Brain pericyte (primary cell): ENCODE results near the gene PCF11.

Source experiments
- DNase-seq: peaks from one replicate; pipeline ENCODE4 v3.0.0-alpha.2; 2012; ENCODE audit warnings: low read depth, low spot score

The PCF11 gene

GRCh38 chr11:83151274-83151977 is 5.5 kb upstream of the PCF11 start:
- no peak for DNase-seq

DNA sequence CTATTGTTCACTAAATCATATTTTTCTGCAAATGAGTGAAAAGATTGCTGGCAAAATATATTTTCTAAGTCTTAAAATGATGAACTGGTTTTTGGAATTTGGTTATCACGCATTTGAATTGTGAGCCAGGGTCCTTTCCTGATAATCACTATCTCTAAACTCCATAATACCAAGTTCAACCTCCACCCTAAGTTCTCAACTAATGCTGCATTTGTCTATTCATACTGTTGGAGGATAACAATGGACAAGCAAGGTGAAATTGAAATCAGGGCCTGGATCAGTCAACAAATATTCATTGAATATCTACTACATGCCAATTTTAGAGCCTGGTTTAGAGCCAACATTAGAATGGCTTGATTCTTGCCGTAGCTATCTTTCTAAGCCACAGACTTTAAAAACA is 4.7 kb upstream of the PCF11 start:
- DNase-seq: no peak

DNA sequence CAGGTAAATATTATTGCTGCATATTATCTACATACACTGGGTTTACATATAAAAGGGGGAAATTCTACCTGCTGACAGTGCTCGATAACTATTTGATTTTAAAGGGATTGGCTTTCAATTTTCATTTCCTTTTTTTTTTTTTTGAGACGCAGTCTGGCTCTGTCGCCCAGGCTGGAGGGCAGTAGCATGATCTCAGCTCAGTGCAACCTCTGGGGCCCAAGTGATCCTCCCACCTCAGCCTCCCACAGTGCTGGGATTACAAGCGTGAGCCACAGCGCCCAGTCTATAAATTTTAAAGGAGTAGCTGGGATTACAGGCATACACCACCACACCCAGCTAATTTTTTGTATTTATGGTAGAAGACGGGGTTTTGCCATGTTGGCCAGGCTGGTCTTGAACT is 3.2 kb upstream of the PCF11 start:
- DNase-seq: no peak

DNA sequence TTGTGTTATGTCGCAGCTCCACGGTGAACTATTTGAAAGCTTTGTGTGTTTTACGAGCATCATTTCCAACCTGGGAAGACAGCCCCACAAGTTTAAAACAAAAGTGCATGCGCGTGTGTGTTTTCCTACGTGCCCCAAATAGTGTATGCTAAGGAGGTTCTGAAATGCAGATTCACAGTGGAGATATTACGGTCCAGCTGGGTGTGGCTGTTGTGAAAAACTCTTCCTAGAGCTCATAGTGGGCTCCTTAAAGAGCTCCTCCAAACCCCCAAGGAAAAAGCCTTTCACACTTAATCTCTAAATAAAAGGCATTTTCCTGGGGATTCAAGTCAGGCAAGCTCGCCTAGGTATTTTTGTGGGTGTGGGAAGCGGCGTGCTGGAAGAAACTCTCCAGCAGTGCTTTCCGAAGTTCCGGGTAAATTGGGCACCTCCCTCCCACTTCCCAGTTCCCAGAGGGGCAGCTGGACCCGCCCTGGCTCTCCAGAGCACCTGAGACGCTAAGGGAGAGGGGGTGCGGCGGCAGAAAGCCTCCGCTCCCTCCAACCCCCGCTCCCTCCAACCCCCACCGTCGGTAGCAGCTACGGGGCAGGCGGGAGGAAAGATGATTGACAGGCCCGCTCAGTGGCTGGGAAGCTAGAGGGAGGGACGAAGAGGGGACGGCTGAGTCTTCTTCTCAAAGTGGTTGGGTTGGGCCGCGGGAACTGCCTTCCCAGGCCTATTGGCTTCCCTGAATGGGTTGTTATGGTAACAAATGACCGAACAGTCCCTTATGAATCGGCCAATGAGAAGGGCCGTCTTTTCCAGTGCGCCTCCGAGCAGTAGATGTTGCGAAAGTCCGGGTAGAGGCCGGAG is 561 bp upstream of the PCF11 start:
- DNase-seq: peak; percentile 100

- DNase-seq: no peak
These were observed 844 bp downstream of the PCF11 start for GRCh38 chr11:83157594-83158356.

- DNase-seq: no peak
These were observed 1.4 kb downstream of the PCF11 start for GRCh38 chr11:83158357-83158786.

GRCh38 chr11:83158965-83159901 is 2.3 kb downstream of the PCF11 start:
- no peak for DNase-seq

DNA sequence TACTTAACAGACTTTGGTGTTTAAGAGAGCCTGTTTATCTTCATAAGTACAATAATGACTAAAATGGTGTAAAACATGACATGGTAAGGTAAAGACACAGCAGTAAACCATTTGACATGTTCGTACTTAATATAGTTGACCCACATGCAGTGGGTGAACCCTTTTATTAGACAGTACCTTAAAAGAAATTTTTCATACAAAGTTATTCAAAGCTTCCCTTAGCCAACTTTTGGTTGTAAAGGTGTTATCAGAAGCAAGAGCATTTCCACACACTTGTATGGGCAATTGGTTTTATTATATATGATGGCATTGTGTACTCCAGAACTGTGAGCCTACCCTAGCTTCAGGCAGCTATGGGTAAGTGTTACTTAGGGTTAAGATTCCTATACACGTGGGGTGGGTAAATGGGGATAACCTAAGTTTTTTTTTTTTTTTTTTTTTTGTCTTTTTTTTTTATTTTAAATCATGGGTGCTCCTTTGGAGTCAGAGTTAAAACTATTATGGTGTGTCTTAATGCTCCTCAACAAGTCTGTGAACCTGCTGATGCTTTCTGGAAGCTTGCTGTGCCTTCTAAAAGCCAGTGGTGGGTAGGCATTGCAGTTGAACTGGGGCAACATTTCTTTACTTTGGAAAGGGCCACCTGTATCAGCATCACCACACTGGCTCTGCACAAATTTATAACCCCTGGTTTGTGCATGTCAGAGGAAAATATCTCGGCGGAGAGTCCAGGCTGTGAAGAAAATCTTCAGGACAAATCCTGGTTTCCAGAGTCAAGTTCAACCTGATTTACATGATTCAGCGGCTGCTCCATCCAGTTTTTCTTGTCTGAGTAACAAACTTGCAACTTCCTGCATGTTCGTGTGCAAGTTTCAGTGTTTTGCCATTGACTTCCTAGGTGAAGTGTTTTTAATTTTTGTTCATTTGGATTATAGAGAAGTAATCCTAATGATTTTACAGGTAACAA is 3.3 kb downstream of the PCF11 start:
- no peak for DNase-seq

DNA sequence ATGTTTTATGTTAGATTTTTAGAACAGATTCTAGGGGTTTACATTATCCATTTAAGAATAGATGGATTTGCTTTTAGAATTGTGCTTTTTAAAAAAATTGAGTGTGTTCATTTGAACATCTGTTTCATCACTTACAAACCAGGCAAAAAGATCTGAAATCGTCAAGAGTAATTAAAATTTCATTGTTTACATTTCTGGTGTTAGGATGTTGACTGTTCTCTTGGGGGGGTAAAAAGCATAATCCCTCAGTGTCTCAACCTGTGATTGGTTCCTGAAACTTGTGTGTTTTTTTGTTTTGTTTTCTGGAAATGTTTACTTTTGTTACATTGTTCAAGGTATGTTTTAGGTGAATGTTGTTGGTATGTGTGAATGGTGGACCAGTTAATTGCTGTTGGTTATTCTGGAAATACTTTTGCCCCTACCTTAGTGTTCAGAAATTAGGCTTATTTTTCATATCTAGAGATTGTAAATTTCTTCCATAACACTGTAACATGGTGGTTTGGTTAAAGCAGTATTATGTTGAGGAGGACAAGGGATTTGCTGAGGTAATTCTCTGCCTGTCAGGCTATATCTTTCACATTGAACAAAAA is 4.8 kb downstream of the PCF11 start:
- DNase-seq: no peak

GRCh38 chr11:83162377-83162776 is 5.4 kb downstream of the PCF11 start:
- DNase-seq: no peak

DNA sequence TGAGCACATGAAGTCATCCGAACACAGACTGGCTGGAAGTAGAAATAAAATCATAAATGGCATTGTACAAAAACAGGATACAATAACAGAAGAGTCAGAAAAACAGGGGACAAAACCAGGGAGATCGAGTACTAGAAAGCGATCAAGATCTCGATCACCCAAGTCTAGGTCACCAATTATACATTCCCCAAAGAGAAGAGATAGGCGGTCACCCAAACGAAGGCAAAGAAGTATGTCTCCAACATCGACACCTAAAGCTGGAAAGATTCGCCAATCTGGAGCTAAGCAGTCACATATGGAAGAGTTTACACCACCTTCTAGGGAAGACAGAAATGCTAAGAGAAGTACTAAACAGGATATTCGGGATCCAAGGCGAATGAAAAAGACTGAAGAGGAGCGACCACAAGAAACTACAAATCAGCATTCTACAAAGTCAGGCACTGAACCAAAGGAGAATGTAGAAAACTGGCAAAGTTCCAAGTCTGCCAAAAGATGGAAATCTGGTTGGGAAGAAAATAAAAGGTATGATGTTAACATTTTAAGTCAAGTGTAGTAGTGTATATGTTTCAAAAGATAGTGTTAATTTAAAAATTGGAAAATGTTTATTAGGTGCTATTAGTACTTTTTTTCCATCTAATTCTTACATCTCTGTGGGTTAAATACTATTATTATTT is 9.4 kb downstream of the PCF11 start:
- DNase-seq: no peak

DNA sequence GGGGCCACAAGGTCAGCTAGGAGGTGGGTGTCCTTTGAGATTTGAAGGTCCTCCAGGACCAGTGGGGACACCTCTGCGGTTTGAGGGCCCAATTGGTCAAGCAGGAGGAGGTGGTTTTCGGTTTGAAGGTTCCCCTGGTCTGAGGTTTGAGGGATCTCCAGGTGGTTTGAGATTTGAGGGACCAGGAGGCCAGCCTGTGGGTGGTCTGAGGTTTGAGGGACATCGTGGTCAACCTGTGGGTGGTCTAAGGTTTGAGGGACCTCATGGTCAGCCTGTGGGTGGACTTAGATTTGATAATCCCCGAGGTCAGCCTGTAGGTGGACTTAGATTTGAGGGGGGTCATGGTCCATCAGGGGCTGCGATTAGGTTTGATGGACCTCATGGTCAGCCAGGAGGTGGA is 11.8 kb downstream of the PCF11 start:
- no peak for DNase-seq

- no peak for DNase-seq
These were observed 13.9 kb downstream of the PCF11 start for GRCh38 chr11:83170865-83171264.

DNA sequence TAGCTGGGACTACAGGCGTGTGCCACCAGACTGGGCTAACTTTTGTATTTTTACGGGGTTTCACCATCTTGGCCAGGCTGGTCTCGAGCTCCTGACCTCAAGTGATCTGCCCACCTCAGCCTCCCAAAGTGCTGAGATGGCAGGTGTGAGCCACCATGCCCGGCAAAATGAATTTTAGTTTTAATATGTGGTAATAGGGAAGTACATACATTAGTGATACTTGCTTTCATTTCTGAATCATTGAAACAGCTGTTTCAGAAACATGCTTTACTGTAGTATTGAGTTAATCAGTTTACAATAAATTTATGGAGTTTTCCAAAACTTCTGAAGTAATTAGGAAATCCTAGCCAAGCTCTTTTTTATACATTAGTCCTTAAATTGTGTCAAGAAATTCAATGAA is 15.6 kb downstream of the PCF11 start:
- DNase-seq: no peak

GRCh38 chr11:83174008-83174407 is 17.1 kb downstream of the PCF11 start:
- no peak for DNase-seq

- no peak for DNase-seq
These were observed 18.9 kb downstream of the PCF11 start for GRCh38 chr11:83175815-83176214.

DNA sequence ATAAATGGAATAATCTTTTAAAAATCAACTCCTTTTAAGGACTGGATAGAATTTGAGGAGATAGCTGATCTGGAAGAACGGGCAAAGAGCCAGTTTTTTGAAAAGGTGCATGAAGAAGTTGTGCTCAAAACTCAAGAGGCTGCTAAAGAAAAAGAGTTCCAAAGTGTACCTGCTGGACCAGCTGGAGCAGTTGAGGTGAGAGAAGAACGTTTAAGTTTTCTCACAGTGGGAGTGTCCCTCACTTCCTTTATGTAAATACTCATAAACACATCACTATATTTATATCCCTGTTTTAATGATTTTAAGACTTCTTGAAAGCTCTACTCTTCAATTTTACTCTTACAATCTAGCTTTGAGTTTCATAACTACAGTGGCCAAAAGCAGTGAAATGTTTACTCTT is 24.9 kb downstream of the PCF11 start:
- DNase-seq: no peak

GRCh38 chr11:83185767-83186166 is 28.8 kb downstream of the PCF11 start:
- DNase-seq: no peak

DNA sequence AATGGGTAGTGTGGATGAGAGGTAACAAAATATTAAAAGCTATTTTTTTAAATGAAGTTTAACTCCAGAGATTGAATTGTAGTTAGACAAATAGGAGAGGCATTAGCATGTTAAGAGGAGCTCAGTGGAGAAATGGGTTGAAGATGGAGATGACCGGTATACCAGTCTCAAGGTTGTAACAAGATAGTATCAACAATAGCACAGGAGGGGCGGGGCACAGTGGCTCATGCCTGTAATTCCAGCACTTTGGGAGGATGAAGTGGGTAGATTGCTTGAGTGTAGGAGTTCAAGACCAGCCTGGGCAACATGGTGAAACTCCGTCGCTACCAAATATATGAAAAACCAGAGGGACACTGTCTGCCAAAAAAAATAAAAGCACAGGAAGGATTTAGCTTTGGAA is 30.5 kb downstream of the PCF11 start:
- no peak for DNase-seq
